HG03460 (cell line): ENCODE measurements around the gene PGA5.

ENCODE experiments used
- ATAC-seq: cut with Tn5 transposase; IDR thresholded peaks from one replicate; pipeline ENCODE4 v1.9.1; 2021; ENCODE audit not compliant: unreplicated experiment

PGA5 gene

DNA sequence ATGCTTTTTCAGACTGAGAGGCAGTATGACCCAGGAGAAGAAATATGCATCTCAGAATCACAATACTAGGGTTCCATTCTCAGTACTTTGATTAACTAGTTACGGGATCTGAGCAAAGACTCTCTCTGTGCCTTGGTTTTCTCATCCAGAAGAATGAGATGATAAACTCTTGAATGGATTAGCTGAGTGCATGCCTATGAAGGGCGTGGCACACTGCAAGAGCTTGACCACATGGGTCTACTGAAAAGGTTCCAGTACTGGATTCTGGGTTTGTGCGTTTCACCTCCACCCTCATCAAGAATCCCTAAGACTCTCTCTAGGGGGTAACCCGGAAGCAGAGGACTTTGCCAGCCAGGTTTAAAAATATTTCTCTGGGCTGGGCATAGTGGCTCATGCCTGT, 25.6 kb downstream of the PGA5 start:
- ATAC-seq: no peak

DNA sequence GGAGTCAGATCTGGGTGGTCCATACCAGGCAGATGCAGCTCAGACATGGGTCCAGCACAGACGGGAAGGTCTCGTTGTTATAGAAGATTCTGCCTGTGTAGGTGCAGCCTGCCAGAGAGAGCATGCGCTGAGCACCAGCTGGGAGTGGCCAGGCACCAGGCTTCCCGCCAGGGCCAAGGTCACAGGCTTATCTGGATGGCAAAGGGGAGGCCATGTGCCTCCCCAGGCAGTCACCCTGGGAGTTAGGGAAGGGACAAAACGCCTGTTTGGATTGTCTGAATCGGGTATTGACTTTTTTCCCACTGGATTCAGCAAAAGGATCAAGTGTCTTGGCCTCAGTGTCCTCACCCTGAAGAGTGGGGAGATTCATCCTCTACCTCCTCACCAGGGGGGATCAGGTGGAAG, 26.5 kb downstream of the PGA5 start:
- no peak for ATAC-seq

DNA sequence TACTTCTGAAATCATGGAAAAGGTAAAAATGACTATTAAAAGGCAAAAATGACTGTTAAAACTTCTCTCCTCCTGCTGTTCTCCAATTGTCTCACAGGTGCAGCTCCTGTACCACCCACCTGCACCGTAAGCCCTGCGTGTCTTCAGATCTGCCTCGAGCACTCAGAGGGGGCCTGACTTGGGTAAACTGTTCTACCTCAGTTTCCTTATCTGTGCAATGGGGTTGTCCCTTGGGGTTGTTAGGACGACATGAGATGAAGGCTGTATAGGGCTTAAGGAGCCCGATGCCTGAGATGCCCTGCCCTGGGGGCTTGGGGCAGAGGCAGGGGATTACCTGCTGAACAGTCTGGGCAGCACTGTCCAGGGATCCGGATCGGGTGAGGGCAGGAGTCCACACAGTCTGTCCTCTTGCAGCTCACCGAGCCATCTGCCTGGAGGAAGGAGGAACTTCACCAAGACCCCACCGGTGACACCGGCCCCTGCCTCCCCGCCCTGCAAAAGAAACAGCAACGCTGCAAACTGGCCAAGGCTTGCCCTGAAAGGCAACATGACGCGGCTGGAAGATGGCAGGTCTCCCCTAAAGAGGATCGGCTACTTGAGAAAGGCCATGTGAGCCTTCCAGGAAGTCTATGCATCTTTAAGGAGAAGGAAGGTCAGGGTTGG, 27.7 kb downstream of the PGA5 start:
- no peak for ATAC-seq

DNA sequence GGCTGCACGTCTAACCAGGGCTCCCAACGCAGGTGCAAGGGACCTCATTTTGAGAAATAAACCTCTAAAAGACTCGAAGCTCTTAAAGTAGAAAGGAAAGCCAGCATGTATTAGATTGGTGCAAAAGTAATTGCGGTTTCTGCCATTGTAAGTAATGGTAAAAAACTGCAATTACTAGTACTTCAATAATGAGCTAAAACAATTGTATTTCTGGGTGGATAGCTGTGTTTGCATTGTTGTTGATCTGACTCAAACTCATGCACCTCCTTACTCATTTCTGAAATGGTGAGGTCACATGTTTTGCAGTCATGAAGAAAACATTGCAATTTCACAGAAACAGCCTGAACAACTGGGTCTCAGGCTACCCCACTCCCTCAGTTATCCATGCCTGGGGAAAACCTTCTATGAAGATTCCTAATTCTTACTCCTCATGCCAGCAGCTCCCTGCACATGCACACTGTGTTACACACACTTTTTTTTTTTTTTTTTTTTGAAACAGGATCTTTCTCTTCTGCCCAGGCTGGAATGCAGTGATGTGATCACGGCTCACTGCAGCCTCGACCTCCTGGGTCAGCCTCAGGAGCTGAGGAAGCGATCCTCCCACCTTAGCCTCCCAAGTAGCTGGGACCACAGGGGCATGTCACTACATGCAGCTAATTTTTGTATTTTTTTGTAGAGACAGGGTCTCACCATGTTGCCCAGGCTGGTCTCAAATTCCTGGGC, 29.5 kb downstream of the PGA5 start:
- ATAC-seq: no peak

DNA sequence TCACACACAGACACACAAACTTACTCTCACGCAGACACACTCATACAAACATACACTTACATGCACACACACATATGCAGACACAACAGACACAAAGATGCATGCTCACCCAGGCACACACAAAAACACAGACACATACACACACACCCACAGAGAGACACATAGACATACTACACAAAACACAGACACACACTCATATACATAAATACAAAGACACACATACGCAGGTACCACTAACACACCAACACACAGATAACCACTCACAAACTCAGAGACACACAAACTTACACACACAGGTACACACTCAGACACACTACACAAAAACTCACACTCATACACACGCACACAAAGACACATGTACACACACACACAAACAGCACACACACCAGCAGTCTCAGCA, 31.8 kb downstream of the PGA5 start:
- ATAC-seq: no peak

DNA sequence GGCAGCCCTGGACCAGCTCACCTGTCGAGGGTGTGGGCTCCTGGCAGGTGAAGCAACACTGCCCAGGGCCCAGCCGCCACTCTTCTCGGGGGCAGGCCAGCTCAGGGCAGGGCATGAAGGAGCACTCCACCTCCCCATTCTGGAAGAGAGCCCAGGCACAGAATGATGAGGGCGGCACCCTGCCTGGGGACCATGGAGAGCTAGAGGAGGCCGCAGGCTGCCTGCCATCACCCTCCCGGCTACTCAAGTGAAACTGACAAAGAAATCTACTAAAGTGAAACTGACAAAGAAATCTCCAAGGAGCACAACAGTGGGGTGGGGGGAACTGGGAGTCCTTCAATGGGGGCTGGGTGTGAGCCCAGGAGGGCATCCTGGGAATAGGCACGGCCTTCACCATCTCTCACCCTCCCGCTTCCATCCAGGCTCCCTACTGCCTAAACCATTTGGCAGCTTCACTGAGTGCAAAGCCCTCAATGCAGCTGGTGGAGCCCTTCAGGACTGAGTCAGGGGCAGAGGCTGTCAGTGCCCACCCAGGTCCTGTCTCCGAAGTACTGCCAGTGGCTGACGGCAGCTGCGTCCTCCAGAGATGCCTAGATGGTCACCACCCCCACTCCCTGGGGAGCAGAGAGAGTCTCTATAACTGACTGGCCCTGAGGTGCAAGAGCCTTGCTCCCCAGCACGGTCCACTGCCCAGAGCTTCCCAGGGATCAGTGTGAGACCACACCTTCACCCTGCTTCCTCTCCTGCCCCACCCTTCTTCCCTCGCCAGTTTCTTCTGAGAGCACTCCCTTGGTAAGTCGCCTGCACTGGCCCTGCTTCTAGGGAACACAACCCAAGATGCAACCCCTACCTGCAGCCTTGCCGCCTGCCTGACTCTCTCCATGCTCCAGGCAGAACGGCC, 32.5 kb downstream of the PGA5 start:
- ATAC-seq: no peak

DNA sequence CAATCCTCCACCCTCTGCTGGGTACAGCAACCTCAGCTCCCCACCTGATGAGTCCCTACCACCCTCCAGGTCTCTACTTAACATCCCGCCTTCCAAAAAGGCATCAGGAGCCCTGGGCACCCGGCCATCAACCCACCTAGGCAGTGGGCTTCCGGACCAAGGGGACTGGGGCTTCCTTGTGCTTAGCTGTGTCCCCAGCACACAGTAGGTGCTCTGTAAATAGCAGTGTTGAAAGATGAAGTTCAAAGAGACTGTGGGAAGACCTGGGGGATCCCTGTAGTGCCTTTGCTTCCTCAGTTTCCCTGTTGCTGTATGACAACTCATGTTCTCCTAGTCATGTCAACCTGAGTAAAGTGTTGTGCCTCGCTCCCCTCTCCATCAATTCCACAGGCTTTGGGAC, 33.1 kb downstream of the PGA5 start:
- ATAC-seq: no peak

DNA sequence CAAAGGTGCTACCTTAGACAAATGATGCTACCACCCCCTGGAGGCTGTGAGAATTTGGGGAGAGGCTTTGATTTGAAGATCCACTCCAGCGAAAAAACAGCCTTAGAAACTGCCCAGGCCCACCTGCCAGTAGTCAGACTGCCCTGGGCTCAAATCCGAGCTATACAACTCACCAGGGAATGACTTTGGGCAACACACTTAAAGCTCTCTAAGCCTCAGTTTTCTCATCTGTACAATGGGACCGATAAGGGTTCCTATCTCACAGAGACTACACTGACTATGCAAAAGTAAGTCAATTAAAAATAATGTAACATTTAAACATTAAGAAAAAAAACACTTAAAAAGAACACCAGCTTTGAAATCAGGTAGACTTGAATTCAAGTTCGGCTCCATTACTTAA, 34.2 kb downstream of the PGA5 start:
- no peak for ATAC-seq

DNA sequence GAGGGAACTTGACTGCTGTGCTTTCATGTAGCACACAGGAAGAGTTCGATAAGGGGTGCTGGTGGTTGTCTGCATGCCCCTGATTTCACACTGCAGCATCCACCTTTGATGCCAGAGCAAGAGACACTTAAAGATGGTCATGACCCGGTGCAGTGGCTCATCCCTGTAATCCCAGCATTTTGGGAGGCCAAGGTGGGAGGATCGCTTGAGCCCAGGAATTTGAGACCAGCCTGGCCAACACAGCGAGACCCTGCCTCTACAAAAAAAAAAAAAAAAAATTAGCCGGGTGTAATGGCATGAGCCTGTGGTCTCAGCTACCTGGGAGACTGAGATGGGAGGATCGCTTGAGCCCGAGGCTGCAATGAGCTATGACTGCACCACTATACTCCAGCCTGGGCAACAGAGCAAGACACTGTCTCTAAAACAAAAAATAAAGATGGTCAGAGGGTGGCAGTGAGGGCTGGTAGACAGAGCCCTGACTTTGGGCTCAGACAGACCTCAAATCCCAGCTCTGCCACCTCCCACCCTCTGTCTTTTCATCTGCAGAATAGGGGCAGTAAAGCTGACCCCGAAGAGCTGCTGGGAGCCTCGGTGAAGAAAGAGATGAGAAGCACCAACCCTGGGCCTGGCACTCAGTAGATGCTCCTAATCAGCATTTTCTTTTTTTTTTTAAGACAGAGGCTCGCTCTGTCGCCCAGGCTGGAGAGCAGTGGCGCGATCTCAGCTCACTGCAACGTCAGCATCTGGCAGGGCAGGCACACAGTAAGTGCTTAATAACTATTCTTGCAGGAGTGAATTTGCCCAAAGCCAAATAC, 36.4 kb downstream of the PGA5 start:
- no peak for ATAC-seq

DNA sequence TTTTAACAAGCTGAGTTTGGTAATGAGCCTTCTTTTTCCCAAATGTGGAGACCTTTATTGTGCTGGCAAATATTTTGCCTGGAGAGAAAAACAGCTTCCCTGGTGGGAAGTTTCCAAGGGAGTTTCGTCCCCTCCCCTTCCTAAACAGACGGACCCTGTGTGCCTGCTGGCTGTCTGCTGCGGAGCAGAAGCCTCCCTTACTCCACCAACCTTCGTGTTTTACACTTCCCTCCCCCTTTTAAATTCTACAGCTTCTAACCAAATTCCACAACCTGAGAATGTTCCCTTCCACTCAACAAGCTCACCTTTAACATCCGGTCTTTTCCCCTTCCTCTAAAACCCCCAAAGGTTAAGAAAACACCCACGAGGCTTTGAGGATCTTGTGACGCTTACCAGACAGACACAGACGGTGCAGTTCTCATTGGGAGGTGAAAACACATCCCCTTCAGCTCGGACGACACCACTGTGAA, 37.1 kb downstream of the PGA5 start:
- ATAC-seq: no peak

DNA sequence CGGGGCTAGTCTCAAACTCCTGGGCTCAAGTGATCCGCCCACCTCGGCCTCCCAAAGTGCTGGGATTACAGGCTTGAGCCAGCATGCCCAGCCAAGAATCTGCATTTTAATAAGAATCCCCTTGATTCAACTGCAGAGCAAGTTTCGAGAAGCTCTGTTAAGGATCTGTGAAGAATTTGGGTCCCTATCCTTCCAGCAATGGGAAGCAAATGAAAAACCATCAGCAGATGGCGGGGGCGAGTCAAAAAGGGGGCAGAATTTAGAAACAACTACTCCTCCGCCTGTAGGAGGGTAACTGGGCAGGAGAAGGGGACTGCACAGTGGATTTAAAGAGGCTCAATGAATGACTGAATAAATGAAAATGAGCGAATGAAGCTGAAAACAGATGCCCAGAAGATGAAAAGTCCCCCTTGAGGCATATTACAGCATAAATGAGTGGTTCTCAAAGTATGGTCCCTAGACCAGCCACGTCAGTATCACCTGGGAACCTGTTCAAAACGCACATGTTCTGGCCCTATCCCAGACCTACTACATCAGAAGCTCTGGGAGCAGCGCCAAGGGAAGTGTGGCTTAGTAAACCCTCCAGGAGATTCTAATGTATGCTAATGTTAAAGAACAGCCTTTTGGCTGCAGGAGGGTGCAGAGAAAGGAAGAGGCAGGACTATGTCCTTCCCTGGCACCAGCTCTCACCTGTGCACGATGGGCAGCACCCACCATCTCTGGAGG, 39.1 kb downstream of the PGA5 start:
- ATAC-seq: no peak

DNA sequence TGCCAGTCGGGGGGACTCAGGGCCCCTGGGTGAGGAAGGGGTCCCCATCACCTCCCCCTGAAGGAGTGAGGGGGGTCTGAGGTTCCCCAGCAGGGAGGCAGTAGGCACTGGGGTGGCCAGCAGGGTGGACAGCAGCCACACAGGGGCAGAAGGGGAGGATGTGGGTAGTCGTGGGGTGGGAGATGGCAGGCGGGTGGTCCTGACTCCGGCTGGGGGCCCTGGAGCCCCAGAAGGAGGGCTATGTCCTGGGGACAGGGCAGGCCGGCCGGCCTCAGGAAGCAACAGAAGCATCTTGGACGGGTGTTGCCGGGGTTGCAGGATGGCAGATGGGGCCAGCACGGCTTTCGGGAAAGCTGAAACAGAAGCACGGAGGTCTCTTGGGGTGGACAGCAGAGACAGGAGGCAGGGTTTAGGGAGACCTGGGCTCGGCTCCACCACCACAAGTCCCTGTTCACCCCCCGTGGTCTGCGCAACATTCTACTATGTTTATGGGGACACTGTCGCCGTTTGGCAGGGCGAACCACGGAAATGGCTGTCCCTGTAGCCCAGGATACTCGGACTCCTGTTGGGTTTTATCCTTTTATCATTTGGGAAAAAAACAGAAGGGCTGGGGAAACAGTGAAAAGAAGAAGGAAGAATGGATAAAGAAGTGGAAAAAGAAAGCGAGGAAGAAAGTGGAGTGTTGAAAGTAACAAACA, 40.1 kb downstream of the PGA5 start:
- ATAC-seq: no peak

DNA sequence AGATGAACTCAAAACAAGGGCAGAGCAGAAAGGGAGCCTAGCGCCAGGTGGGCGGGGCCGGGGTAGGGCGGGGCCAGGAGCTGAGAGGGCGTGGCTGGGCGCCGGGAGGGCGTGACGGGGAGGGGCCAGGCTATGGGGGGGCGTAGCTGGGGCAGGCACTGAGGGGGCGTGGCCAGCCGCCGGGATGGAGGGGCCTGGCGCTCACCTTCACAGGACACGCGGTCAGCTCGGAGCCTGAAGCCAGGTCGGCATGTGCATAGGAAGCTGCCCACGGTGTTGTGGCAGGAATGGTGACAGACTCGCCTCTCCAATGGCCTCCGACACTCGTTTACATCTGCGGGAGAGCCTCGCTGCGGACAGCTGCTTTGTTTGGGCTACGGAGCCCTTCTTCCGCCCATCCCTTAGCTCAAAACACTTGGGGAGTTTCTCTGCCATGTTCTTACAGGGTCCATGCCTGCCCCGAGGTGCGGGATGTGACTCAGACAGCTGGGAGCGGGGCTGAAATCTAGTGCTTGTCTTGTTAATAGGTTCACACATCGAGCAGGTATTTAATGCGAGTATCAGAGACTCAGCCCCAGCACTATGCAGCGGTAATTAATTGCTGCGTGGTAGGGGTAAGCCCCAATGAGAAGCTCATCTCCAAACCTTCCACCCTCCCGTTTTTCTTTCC, 40.7 kb downstream of the PGA5 start:
- no peak for ATAC-seq

DNA sequence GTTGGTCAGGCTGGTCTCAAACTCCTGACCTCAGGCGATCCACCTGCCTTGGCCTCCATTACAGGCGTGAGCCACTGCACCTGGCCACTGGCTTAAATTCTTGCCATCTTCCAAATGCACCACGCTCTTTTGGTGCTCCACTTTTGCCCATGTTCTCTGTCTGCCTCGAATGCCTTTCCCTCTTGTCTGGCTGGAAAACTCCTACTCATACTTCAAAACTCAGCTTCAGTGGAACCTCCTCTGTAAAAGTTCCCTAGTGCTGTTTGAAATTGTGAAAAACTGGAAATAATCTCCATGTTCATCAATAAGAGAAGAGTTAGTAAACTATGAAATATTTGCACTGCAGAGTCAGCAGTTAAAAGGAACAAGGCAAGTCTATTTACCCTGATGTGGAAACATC, 42.6 kb downstream of the PGA5 start:
- no peak for ATAC-seq

DNA sequence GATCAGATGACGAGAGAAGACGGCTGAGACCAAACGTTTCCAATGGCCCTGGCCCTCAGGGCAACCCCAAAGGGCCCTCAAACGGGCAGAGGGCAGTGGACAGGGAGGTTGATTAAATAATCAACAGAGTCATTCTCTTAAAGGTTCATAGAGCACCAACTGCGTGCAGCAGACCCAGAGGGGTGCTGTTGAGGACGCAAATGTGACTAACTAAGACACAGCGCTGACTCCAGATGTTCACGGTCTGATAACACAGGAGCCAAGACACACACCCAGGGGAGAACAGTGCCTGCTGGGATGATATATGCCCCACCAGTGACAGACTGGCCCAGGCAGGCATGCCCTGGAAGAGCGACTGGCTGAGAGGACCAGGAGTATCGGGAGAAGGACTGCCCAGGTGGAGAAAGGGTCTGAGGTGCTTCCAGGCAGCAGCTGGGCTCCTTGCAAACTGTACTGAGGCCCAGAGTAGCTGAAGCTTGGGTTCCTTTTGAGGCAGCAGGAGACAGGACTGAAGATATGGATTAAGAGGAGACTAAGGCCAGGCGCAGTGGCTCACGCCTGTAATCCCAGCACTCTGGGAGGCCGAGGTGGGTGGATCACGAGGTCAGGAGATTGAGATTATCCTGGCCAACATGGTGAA, 46.5 kb downstream of the PGA5 start:
- ATAC-seq: no peak

DNA sequence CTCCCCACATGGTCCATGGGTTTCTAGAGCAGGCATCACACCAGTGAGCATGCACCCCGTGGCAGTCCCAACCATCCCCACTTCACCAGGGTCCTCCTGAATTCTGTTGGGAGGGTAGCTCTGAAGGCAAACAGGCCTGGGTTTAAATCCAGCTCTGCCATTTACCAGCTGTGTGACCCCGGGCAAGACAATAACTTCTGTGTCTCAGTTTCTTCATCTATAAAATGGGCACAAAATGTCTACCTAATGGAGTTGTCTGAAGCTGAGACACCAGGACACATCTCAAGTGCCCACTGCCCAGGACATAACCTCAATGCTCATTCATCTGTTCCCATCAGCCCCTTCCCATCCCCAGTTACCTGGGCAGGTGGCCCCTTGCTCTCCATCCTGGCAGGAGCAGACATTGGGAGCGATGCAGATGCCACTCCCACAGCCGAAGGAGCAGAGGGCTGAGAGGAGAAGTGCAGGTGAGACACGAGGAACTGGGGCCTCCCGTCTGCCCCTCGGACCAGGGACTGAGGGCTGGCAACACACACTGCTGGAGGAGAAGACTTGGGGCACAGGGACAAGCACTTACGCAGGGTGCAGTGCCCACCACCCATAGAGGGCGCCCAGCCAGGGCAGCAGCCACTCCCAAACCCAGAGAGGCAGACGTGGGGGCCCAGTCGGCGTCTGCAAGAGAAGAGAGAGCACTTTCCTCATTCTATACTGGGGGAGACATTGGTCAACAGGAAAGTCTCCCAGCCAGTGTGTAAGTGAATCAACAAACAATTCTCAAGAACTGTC, 50.1 kb downstream of the PGA5 start:
- ATAC-seq: no peak

DNA sequence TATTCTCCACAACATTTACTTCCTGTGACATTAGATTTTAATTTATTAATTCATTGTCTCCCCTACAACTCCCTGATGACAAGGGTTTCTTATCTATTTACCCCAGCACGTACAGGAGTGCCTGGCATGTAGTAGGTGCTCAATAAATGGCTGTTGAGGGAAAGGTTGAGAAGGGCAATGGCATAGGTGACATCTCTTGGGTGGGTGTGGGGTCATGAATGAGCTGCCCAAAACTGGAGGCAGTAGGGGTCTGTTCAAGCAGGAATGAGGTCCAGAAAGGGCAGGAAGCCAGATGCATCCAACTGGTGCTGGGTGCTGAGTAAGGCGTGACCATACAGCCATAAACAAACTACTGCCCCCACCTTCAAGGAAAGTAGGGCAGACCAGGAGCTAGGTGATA, 51.4 kb downstream of the PGA5 start:
- ATAC-seq: no peak
